ENCODE data around the gene NPPB. TPM values are rescaled to one million over a fixed set of nuclear protein-coding genes. Genes with fewer than 3 reads are reported as not detected.

The NPPB gene
- total and polyA plus RNA-seq, 2 experiments from 2014 or later: 3.9 to 6.7 TPM

DNA sequence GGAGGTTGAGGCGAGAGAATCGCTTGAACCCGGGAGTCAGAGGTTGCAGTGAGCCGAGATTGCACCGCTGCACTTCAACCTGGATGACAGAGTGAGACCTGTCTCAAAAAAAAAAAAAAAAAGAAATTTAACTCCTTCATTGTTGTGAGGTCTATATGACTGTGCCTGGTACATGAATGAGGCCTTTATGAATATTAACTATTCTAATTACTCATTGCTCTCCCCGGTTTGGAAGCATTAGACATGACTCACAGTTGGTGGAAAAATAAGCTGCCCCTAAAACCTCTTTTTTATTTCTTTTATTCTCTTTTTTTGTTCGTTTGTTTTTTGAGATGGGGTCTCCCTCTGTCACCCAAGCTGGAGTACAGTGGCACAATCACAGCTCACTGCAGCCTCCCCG is 3.3 kb downstream of the NPPB start:
- no peak for DNase-seq (ENCODE audit: low spot score)
- Histone ChIP-seq H4K20me1 (ENCODE audit: insufficient read depth, poor library complexity, severe bottlenecking) (no peaks in the 10 kb centered on the region), H3K4me1 (ENCODE audit: insufficient read depth) (no peaks in the 10 kb centered on the region), H3K4me3 (no peak overlapping the region), H3K27ac (no peak overlapping the region), H3K9me3 (ENCODE audit: low read depth) (no peaks in the 10 kb centered on the region), H3K4me2 (no peak overlapping the region), H3K9me2 (replicated peaks; ENCODE audit: insufficient read depth) (no peaks in the 10 kb centered on the region), H3K27me3 (peaks cover 31% of the 10 kb centered on the region), H3K36me3 (replicated peaks; ENCODE audit: insufficient read depth, low read depth) (no peaks in the 10 kb centered on the region), H3K79me2 (no peaks in the 10 kb centered on the region), H2AFZ (no peak overlapping the region)
- TF ChIP-seq, protein P1, sequence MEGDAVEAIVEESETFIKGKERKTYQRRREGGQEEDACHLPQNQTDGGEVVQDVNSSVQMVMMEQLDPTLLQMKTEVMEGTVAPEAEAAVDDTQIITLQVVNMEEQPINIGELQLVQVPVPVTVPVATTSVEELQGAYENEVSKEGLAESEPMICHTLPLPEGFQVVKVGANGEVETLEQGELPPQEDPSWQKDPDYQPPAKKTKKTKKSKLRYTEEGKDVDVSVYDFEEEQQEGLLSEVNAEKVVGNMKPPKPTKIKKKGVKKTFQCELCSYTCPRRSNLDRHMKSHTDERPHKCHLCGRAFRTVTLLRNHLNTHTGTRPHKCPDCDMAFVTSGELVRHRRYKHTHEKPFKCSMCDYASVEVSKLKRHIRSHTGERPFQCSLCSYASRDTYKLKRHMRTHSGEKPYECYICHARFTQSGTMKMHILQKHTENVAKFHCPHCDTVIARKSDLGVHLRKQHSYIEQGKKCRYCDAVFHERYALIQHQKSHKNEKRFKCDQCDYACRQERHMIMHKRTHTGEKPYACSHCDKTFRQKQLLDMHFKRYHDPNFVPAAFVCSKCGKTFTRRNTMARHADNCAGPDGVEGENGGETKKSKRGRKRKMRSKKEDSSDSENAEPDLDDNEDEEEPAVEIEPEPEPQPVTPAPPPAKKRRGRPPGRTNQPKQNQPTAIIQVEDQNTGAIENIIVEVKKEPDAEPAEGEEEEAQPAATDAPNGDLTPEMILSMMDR (IDR thresholded peaks at IDR 0.05; ENCODE audit: poor library complexity): no peak
- no peak for TF ChIP-seq EZH2phosphoT487 (IDR thresholded peaks at IDR 0.05; ENCODE audit: low read depth, severe bottlenecking, unreplicated experiment)
- no peak for TF ChIP-seq EZH2 (IDR thresholded peaks at IDR 0.05; ENCODE audit: borderline replicate concordance)
- 86% methylated on average over 8 of the region's 8 CpGs for WGBS (ENCODE audit: low lambda C conversion rate, missing lambda C conversion rate)

DNA sequence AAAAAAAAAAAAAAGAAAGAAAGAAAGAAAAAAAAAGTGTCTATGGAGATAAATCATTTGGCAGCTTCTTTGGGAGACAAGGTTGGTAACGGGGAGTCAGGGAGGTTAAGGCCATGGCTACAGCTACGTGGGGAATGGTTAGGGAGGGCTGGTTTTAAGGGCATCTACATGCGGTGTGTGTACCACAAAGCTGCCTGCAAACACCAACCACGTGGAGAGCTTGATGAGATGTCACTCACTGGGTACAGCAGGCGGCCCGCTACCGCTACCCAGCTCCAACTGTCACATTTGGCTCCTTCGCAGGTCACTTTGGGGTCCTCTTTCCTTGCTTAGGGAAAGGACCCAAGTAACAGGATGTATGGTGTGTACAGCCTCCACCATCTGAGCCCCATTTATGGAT is 4.2 kb downstream of the NPPB start:
- DNase-seq (ENCODE audit: low spot score): no peak
- TF ChIP-seq, protein P1 (IDR thresholded peaks at IDR 0.05; ENCODE audit: poor library complexity): no peak
- no peak for TF ChIP-seq EZH2 (IDR thresholded peaks at IDR 0.05; ENCODE audit: borderline replicate concordance)
- TF ChIP-seq EZH2phosphoT487 (IDR thresholded peaks at IDR 0.05; ENCODE audit: low read depth, severe bottlenecking, unreplicated experiment): no peak
- H3K27ac ChIP-seq: no peak overlapping the region
- H3K4me2 ChIP-seq: no peak overlapping the region
- H3K4me3 ChIP-seq: no peak overlapping the region
- H3K79me2 ChIP-seq: no peaks in the 10 kb centered on the region
- WGBS (ENCODE audit: low lambda C conversion rate, missing lambda C conversion rate): 67% methylated on average over 8 of the region's 8 CpGs
- H3K27me3 ChIP-seq: peaks cover 24% of the 10 kb centered on the region
- H3K4me1 ChIP-seq (ENCODE audit: insufficient read depth): no peaks in the 10 kb centered on the region
- H2AFZ ChIP-seq: no peak overlapping the region
- H3K9me2 ChIP-seq (replicated peaks; ENCODE audit: insufficient read depth): no peaks in the 10 kb centered on the region
- H4K20me1 ChIP-seq (ENCODE audit: insufficient read depth, poor library complexity, severe bottlenecking): no peaks in the 10 kb centered on the region
- no peaks in the 10 kb centered on the region for H3K9me3 ChIP-seq (ENCODE audit: low read depth)
- no peaks in the 10 kb centered on the region for H3K36me3 ChIP-seq (replicated peaks; ENCODE audit: insufficient read depth, low read depth)

DNA sequence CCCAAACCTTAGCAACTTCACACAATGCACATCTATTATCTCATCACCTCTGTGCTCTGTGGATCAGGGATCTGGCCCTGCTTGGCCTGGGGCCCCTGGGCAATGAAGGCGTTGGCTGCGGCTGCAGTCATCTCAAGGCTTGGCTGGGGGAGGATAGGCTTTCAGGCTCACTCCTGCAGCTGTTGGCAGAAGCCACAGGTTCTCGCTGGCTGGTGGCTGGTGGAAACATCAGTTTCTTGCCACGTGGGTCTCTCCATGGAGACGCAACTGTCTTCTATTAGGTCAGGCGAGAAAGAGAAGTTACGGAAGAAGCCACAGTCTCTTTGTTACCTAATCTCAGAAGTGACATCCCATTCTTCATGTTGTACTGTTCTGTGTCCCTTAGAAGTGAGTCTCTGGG is 7.6 kb downstream of the NPPB start:
- no peak overlapping the region for H3K4me2 ChIP-seq
- WGBS (ENCODE audit: low lambda C conversion rate, missing lambda C conversion rate): 84% methylated on average over 7 of the region's 7 CpGs
- no peak overlapping the region for H3K27ac ChIP-seq
- H3K9me2 ChIP-seq (replicated peaks; ENCODE audit: insufficient read depth): no peaks in the 10 kb centered on the region
- H3K79me2 ChIP-seq: no peaks in the 10 kb centered on the region
- H4K20me1 ChIP-seq (ENCODE audit: insufficient read depth, poor library complexity, severe bottlenecking): no peaks in the 10 kb centered on the region
- no peak for DNase-seq (ENCODE audit: low spot score)
- H2AFZ ChIP-seq: no peak overlapping the region
- H3K4me1 ChIP-seq (ENCODE audit: insufficient read depth): no peaks in the 10 kb centered on the region
- H3K9me3 ChIP-seq (ENCODE audit: low read depth): no peaks in the 10 kb centered on the region
- H3K27me3 ChIP-seq: no peaks in the 10 kb centered on the region
- H3K36me3 ChIP-seq (replicated peaks; ENCODE audit: insufficient read depth, low read depth): no peaks in the 10 kb centered on the region
- no peak overlapping the region for H3K4me3 ChIP-seq
- TF ChIP-seq EZH2 (IDR thresholded peaks at IDR 0.05; ENCODE audit: borderline replicate concordance): no peak
- TF ChIP-seq EZH2phosphoT487 (IDR thresholded peaks at IDR 0.05; ENCODE audit: low read depth, severe bottlenecking, unreplicated experiment): no peak
- TF ChIP-seq, protein P1 (IDR thresholded peaks at IDR 0.05; ENCODE audit: poor library complexity): no peak

DNA sequence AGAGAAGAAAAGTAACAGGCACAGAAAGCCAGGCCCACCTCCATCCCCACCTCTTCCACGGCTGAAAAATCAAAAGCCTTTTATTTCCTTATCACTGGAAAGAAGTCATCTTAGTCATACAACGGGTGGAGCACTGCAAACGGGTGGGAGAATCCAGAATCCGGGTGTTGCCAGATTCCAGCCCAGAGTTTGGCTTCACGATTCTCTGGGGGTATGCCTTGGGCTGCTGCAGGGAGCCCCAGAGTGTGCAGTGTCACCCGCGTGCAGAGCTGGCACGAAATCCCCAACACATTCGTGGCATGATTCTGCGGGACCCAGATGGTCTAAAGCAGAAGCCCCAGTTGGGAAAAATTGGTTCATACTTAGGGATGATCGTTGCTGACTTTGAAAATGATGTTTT is 8.6 kb downstream of the NPPB start:
- no peaks in the 10 kb centered on the region for H4K20me1 ChIP-seq (ENCODE audit: insufficient read depth, poor library complexity, severe bottlenecking)
- H3K79me2 ChIP-seq: no peaks in the 10 kb centered on the region
- H3K4me3 ChIP-seq: no peak overlapping the region
- no peaks in the 10 kb centered on the region for H3K9me3 ChIP-seq (ENCODE audit: low read depth)
- H2AFZ ChIP-seq: no peak overlapping the region
- no peaks in the 10 kb centered on the region for H3K9me2 ChIP-seq (replicated peaks; ENCODE audit: insufficient read depth)
- H3K36me3 ChIP-seq (replicated peaks; ENCODE audit: insufficient read depth, low read depth): no peaks in the 10 kb centered on the region
- H3K27ac ChIP-seq: no peak overlapping the region
- H3K4me1 ChIP-seq (ENCODE audit: insufficient read depth): no peaks in the 10 kb centered on the region
- WGBS (ENCODE audit: low lambda C conversion rate, missing lambda C conversion rate): 70% methylated on average over 11 of the region's 11 CpGs
- no peak overlapping the region for H3K4me2 ChIP-seq
- TF ChIP-seq EZH2 (IDR thresholded peaks at IDR 0.05; ENCODE audit: borderline replicate concordance) (no peak), EZH2phosphoT487 (IDR thresholded peaks at IDR 0.05; ENCODE audit: low read depth, severe bottlenecking, unreplicated experiment) (no peak)
- TF ChIP-seq, protein P1 (IDR thresholded peaks at IDR 0.05; ENCODE audit: poor library complexity): no peak
- no peaks in the 10 kb centered on the region for H3K27me3 ChIP-seq
- no peak for DNase-seq (ENCODE audit: low spot score)

All from hepatocyte (in vitro differentiated cells).